HCT116 (cell line): ENCODE measurements around the gene VEGFA.
A peak's percentile ranks its signal among the peaks of the same experiment; 100 is the strongest.

ENCODE experiments used
- CEBPB ChIP-seq: IDR thresholded peaks from 2 replicates; pipeline ENCODE4 v1.6.1; 2012; ENCODE audit warnings: low read depth
- EZH2 ChIP-seq: fragments of 200-600 bp; sonication (generic); IDR thresholded peaks from 2 replicates; pipeline ENCODE4 v1.6.1; 2017; ENCODE audit warnings: antibody characterized with exemption, mixed run types
- POLR2A ChIP-seq: IDR thresholded peaks from 2 replicates; pipeline ENCODE4 v1.7.0; 2011; ENCODE audit warnings: borderline replicate concordance; ENCODE audit not compliant: insufficient read depth, insufficient read length; ENCODE audit errors: extremely low read depth
- POLR2AphosphoS5 ChIP-seq: IDR thresholded peaks from 2 replicates; pipeline ENCODE4 v1.6.1; 2011; ENCODE audit warnings: mild to moderate bottlenecking, low read depth, low read length, moderate library complexity
- TCF7L2 ChIP-seq: IDR thresholded peaks from 2 replicates; pipeline ENCODE4 v1.7.0; 2011; ENCODE audit warnings: borderline replicate concordance, inconsistent platforms; ENCODE audit not compliant: insufficient read depth, insufficient read length; ENCODE audit errors: extremely low read depth
- ZNF274 ChIP-seq: fragments of 200-500 bp; sonication (Bioruptor generic); IDR thresholded peaks from 2 replicates; pipeline ENCODE4 v1.6.1; 2014; ENCODE audit warnings: mild to moderate bottlenecking, low read depth, low read length, inconsistent platforms
- TF ChIP-seq, protein P1 (sequence below), 3 experiments: fragments of 200-600 bp in 1 of 3; sonication (generic) in 1 of 3; IDR thresholded peaks in 2 of 3; conservative IDR thresholded peaks in 1 of 3; 2 replicates each; pipeline ENCODE4 v1.5.1; 2012 to 2017; ENCODE audit warnings: low read depth in 2 of 3, low read length in 2 of 3, antibody characterized with exemption in 1 of 3, borderline replicate concordance in 1 of 3, control low read depth in 1 of 3, mild to moderate bottlenecking in 1 of 3, mixed read lengths in 1 of 3, mixed run types in 1 of 3, moderate library complexity in 1 of 3; ENCODE audit not compliant: insufficient read depth in 1 of 3
- TF ChIP-seq, protein P2 (sequence below): IDR thresholded peaks from 2 replicates; pipeline ENCODE4 v1.6.1; 2012; ENCODE audit warnings: low read depth

DNA sequence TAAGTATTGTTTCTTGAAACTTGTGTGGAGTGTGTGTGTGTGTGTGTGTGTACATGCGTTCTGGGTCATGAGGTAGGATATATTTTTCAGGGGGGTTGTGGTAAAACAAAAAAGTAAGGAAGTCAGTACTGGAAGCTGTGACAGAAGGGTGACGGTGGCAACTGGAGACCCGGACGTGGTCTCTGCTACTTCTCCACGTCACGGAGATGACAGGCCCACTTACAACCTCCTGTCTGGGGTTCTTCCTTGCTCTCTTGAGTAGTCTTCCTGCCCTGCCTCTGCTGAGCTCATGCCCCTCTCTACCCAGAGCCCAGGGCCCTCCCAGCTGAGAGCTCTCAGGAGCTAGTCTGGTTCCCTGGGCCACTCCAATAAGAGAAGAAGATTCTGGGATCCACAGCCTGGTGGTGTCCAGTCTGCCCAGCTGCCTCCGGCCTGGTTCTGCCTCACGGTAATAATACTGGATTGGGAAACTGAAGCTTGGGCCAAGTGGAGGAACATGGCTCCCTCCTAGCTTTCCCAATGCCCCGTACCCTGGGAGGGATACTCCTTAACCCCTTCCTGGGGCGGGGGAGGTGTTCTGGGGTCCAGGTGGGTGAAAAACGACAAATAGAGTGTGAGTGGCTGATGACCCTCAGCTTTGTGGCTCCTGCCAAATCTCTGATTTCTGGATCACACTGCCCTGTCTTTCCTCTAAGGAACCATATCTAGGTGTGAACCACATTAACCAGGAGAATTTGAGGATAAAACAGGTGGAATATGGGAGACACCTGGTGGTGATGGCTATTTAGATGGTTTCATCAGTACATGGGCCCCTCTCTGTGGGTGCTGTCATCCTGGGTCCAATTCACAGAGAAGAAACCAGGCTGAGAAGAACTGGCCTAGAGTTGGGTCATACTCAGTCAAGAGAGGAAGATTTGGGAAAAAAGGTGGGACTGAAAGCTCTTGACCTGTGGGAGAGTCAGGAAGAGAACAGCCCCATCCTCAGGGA, 27.2 kb downstream of the VEGFA start:
- TF ChIP-seq, protein P1, sequence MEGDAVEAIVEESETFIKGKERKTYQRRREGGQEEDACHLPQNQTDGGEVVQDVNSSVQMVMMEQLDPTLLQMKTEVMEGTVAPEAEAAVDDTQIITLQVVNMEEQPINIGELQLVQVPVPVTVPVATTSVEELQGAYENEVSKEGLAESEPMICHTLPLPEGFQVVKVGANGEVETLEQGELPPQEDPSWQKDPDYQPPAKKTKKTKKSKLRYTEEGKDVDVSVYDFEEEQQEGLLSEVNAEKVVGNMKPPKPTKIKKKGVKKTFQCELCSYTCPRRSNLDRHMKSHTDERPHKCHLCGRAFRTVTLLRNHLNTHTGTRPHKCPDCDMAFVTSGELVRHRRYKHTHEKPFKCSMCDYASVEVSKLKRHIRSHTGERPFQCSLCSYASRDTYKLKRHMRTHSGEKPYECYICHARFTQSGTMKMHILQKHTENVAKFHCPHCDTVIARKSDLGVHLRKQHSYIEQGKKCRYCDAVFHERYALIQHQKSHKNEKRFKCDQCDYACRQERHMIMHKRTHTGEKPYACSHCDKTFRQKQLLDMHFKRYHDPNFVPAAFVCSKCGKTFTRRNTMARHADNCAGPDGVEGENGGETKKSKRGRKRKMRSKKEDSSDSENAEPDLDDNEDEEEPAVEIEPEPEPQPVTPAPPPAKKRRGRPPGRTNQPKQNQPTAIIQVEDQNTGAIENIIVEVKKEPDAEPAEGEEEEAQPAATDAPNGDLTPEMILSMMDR (IDR thresholded peaks at IDR 0.05 in 2 of 3, conservative IDR thresholded peaks at IDR 0.05 in 1 of 3; ENCODE audit: borderline replicate concordance in 1 of 3, insufficient read depth in 1 of 3, low read depth in 2 of 3, low read length in 2 of 3): peak in 2 of 3 experiments; percentile 17 to 35; a peak in 2 of 6 replicates
- no peak for TF ChIP-seq POLR2A
- TF ChIP-seq EZH2: no peak
- TF ChIP-seq CEBPB: no peak
- no peak for TF ChIP-seq ZNF274
- TF ChIP-seq, protein P2, sequence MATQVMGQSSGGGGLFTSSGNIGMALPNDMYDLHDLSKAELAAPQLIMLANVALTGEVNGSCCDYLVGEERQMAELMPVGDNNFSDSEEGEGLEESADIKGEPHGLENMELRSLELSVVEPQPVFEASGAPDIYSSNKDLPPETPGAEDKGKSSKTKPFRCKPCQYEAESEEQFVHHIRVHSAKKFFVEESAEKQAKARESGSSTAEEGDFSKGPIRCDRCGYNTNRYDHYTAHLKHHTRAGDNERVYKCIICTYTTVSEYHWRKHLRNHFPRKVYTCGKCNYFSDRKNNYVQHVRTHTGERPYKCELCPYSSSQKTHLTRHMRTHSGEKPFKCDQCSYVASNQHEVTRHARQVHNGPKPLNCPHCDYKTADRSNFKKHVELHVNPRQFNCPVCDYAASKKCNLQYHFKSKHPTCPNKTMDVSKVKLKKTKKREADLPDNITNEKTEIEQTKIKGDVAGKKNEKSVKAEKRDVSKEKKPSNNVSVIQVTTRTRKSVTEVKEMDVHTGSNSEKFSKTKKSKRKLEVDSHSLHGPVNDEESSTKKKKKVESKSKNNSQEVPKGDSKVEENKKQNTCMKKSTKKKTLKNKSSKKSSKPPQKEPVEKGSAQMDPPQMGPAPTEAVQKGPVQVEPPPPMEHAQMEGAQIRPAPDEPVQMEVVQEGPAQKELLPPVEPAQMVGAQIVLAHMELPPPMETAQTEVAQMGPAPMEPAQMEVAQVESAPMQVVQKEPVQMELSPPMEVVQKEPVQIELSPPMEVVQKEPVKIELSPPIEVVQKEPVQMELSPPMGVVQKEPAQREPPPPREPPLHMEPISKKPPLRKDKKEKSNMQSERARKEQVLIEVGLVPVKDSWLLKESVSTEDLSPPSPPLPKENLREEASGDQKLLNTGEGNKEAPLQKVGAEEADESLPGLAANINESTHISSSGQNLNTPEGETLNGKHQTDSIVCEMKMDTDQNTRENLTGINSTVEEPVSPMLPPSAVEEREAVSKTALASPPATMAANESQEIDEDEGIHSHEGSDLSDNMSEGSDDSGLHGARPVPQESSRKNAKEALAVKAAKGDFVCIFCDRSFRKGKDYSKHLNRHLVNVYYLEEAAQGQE: no peak
- TF ChIP-seq POLR2AphosphoS5: no peak
- TF ChIP-seq TCF7L2: no peak
